Measurements from ENCODE around the gene OLA1. TPM values are rescaled to one million over a fixed set of nuclear protein-coding genes. Genes with fewer than 3 reads are reported as not detected.

The OLA1 gene
- total RNA-seq, 1 experiment from 2014 or later: 126 TPM

DNA sequence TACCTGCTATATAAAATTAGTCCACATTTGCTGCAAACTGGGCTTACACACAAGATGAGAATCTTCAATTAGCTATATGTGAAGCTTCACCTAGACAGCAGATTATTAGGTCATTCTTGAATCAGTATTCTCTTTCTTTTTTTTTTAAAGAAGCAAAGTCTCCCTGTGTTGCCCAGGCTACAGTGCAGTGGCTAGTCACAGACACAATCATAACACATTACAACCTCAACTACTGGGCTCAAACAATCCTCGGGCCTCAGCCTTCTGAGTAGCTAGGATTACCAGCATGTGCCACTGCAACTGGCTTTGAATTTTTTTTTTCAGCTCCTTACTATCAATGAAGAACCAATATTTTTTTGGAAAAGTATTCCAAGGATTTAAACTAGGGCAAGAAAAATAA is 30.5 kb downstream of the OLA1 start:
- DNase-seq (ENCODE audit: low read depth, low spot score) (no peak), ATAC-seq (no peak)
- Histone ChIP-seq H3K27me3 (ENCODE audit: control insufficient read depth, insufficient read depth, low read length) (no peaks in the 10 kb centered on the region), H3K4me1 (ENCODE audit: control insufficient read depth, insufficient read depth, low read length) (no peaks in the 10 kb centered on the region), H3K27ac (ENCODE audit: low read length) (no peak overlapping the region), H3K36me3 (ENCODE audit: control insufficient read depth, insufficient read depth, low read length) (peaks cover 11% of the 10 kb centered on the region; the same call in 1 of the 2 replicates), H3K9me3 (ENCODE audit: control insufficient read depth, insufficient read depth, low read depth, low read length) (no peaks in the 10 kb centered on the region), H3K4me3 (ENCODE audit: low read depth in 2 of 2, low read length in 2 of 2) (no peak overlapping the region)
- no TSS peak for BruUV-seq (replicated peaks)
- ChIA-PET CTCF (no interaction called here), POLR2A (no interaction called here)
- TF ChIP-seq SIN3A (IDR thresholded peaks at IDR 0.05; ENCODE audit: borderline replicate concordance, insufficient read depth, low read depth, low read length) (no peak), REST (IDR thresholded peaks at IDR 0.05; ENCODE audit: insufficient read depth in 1 of 2, low read depth in 2 of 2, low read length in 1 of 2) (no peak), TCF7L2 (IDR thresholded peaks at IDR 0.05; ENCODE audit: low read depth, low read length) (no peak), POLR2AphosphoS5 (IDR thresholded peaks at IDR 0.05; ENCODE audit: low read depth, low read length) (no peak)
- TF ChIP-seq, protein P1, sequence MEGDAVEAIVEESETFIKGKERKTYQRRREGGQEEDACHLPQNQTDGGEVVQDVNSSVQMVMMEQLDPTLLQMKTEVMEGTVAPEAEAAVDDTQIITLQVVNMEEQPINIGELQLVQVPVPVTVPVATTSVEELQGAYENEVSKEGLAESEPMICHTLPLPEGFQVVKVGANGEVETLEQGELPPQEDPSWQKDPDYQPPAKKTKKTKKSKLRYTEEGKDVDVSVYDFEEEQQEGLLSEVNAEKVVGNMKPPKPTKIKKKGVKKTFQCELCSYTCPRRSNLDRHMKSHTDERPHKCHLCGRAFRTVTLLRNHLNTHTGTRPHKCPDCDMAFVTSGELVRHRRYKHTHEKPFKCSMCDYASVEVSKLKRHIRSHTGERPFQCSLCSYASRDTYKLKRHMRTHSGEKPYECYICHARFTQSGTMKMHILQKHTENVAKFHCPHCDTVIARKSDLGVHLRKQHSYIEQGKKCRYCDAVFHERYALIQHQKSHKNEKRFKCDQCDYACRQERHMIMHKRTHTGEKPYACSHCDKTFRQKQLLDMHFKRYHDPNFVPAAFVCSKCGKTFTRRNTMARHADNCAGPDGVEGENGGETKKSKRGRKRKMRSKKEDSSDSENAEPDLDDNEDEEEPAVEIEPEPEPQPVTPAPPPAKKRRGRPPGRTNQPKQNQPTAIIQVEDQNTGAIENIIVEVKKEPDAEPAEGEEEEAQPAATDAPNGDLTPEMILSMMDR (IDR thresholded peaks at IDR 0.05): no peak
- in situ Hi-C loops (cut with HindIII; ENCODE audit: low pct_unique_long_range_greater_than_20kb, low sequenced_read_pairs) (no loop called here), intact Hi-C loops (cut with micrococcal nuclease; ENCODE audit: unreplicated experiment) (no loop called here)

GRCh38 chr2:174211954-174212353 is 36.4 kb downstream of the OLA1 start:
- H3K36me3 ChIP-seq (ENCODE audit: control insufficient read depth, insufficient read depth, low read length): no peaks in the 10 kb centered on the region
- BruUV-seq (replicated peaks): no TSS peak
- DNase-seq (ENCODE audit: low read depth, low spot score) (no peak), ATAC-seq (no peak)
- H3K4me3 ChIP-seq (ENCODE audit: low read depth in 2 of 2, low read length in 2 of 2): no peak overlapping the region
- no peak overlapping the region for H3K27ac ChIP-seq (ENCODE audit: low read length)
- in situ Hi-C loops (cut with HindIII; ENCODE audit: low pct_unique_long_range_greater_than_20kb, low sequenced_read_pairs) (no loop called here), intact Hi-C loops (cut with micrococcal nuclease; ENCODE audit: unreplicated experiment) (no loop called here)
- POLR2A ChIA-PET: no interaction called here
- CTCF ChIA-PET: no interaction called here
- no peaks in the 10 kb centered on the region for H3K9me3 ChIP-seq (ENCODE audit: control insufficient read depth, insufficient read depth, low read depth, low read length)
- H3K27me3 ChIP-seq (ENCODE audit: control insufficient read depth, insufficient read depth, low read length): no peaks in the 10 kb centered on the region
- no peaks in the 10 kb centered on the region for H3K4me1 ChIP-seq (ENCODE audit: control insufficient read depth, insufficient read depth, low read length)
- TF ChIP-seq TCF7L2 (IDR thresholded peaks at IDR 0.05; ENCODE audit: low read depth, low read length): no peak
- TF ChIP-seq, protein P1 (IDR thresholded peaks at IDR 0.05): no peak
- no peak for TF ChIP-seq SIN3A (IDR thresholded peaks at IDR 0.05; ENCODE audit: borderline replicate concordance, insufficient read depth, low read depth, low read length)
